ENCODE measurements around the gene SMYD4. TPM values are rescaled to one million over a fixed set of nuclear protein-coding genes. Genes with fewer than 3 reads are reported as not detected.
A peak's percentile ranks its signal among the peaks of the same experiment; 100 is the strongest.
"Not testable (repeated sequence)": the region's sequence is repeated elsewhere in the genome, so short reads cannot be mapped to it uniquely, and the experiment has no call there.

SMYD4 gene
- total RNA-seq, 1 donor from 2014 or later = 7.6 TPM

DNA sequence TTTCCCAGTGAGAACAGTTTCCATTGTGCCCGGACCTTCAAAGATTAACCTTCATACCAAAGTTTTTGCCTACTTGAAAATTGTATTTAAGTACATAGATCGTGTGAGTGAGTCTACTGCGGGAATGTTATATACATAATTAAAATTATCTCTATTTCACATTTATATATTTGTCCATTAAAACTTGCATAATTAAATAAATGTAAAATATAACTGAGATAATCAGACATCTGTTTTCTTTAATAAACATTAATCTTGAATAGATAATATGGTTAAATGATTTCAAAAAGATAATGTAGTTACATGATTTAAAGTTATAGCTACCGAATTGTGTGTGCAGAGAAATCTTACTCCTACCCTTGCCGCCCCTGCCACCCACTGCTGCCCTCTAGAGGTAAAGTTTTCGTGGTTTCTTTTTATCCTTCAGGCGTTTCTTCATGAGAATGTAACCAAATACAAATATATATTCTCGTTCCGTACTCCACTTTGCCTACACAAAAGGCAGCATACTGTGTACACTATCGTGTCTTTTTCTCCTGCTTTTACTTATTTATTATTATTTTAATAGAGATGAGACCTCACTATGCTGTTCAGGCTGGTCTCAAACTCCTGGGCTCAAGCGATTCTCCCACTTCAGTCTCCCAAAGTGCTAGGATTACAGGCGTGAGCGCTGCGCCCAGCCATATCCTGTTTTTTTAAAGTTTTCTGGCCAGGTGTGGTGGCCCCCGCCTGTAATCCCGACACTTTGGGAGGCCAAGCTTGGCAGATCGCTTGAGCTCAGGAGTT, 35.7 kb upstream of the SMYD4 start:
- H3K4me3 ChIP-seq = no peak overlapping the region
- no peaks in the 10 kb centered on the region for H3K4me1 ChIP-seq
- no peaks in the 10 kb centered on the region for H3K27me3 ChIP-seq
- H3K9me3 ChIP-seq = no peaks in the 10 kb centered on the region
- TF ChIP-seq, protein P1, sequence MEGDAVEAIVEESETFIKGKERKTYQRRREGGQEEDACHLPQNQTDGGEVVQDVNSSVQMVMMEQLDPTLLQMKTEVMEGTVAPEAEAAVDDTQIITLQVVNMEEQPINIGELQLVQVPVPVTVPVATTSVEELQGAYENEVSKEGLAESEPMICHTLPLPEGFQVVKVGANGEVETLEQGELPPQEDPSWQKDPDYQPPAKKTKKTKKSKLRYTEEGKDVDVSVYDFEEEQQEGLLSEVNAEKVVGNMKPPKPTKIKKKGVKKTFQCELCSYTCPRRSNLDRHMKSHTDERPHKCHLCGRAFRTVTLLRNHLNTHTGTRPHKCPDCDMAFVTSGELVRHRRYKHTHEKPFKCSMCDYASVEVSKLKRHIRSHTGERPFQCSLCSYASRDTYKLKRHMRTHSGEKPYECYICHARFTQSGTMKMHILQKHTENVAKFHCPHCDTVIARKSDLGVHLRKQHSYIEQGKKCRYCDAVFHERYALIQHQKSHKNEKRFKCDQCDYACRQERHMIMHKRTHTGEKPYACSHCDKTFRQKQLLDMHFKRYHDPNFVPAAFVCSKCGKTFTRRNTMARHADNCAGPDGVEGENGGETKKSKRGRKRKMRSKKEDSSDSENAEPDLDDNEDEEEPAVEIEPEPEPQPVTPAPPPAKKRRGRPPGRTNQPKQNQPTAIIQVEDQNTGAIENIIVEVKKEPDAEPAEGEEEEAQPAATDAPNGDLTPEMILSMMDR (IDR thresholded peaks at IDR 0.05) = peak; percentile 45 to 57 (median 46)
- no peak for DNase-seq (ENCODE audit: low spot score in 2 of 2)
- intact Hi-C loops (cut with DNase I) = loop anchor here (2.0 kb wide), 1 partner anchor 141 kb away; the partner anchor contains the start of gene WDR81
- H3K27ac ChIP-seq = no peak overlapping the region
- H3K36me3 ChIP-seq = peaks cover 10 to 14% of the 10 kb centered on the region in 2 donors

DNA sequence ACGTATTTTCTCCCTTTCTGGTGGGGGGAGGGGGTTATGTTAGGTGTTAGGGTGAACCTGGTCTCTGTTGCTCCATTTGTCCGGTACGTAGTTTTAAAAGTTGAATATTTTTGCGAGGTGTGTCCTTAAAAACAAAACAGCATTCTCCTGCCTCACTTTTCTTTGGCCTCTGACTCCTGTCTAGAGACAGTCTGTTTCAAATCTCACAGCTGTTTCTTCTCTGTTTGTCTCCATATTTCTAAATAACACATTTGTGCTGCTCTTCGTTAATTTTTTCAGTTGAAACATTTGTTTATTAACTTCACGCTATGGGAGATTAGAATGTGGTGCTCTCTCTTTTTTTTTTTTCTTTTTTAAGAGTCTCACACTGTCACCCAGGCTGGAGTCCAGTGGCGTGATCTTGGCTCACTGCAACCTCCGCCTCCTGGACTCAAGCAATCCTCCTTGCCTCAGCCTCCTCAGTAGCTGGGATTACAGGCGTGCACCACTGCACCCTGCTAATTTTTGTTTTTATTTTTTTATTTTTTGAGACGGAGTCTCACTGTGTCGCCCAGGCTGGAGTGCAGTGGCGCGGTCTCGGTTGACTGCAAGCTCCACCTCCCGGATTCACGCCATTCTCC, 31.8 kb upstream of the SMYD4 start:
- no peak for DNase-seq (ENCODE audit: low spot score in 2 of 2)
- Histone ChIP-seq H3K4me1 (no peaks in the 10 kb centered on the region), H3K27ac (no peak overlapping the region), H3K9me3 (no peaks in the 10 kb centered on the region), H3K27me3 (no peaks in the 10 kb centered on the region), H3K4me3 (no peak overlapping the region), H3K36me3 (peaks cover 9 to 31% of the 10 kb centered on the region in 2 donors)
- TF ChIP-seq, protein P1 (IDR thresholded peaks at IDR 0.05) = no peak
- intact Hi-C loops (cut with DNase I) = no loop called here

DNA sequence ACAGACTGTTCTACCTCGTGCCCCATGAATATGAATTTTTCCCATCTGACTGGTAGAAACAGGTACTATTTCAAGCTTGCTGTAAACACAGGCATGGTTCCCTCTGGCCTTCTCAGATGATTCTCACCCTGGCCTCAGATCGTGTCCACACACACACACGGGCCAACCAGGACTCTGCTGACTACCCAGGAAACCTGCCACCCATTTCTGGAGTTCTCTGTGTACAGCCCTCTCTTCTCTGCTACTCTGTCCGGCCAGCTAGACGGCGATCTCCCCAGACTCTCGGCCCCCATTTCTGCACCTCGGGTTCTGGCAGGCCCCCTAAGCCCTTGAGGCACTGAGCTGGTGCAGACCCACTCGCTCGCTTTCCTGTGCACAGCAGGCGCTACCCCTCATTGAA, 31.3 kb upstream of the SMYD4 start:
- no peaks in the 10 kb centered on the region for H3K9me3 ChIP-seq
- no peaks in the 10 kb centered on the region for H3K27me3 ChIP-seq
- no peaks in the 10 kb centered on the region for H3K4me1 ChIP-seq
- no peak overlapping the region for H3K27ac ChIP-seq
- TF ChIP-seq, protein P1 (IDR thresholded peaks at IDR 0.05) = no peak
- DNase-seq (ENCODE audit: low spot score in 2 of 2) = no peak
- no peak overlapping the region for H3K4me3 ChIP-seq
- peaks cover 11 to 31% of the 10 kb centered on the region in 2 donors for H3K36me3 ChIP-seq
- intact Hi-C loops (cut with DNase I) = no loop called here

DNA sequence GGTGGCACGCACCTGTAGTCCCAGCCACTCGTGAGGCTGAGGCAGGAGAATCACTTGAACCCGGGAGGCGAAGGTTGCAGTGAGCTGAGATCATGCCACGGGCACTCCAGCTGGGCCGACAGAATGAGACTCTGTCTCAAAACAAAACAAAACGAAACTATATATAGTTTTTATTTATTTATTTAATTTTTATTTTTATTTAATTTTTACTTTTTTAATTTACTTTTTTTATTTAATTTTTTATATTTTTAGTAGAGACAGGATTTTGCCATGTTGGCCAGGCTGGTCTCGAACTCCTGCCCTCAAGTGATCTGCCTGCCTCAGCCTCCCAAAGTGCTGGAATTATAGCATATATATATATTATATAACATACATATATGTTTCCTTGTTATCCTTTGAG, 26.8 kb upstream of the SMYD4 start:
- H3K27me3 ChIP-seq; H3K4me1 ChIP-seq; H3K27ac ChIP-seq; DNase-seq (ENCODE audit: low spot score in 2 of 2); intact Hi-C loops (cut with DNase I); H3K9me3 ChIP-seq; H3K4me3 ChIP-seq: not testable (repeated sequence)
- H3K36me3 ChIP-seq = peaks cover 26 to 57% of the 10 kb centered on the region in 2 donors

DNA sequence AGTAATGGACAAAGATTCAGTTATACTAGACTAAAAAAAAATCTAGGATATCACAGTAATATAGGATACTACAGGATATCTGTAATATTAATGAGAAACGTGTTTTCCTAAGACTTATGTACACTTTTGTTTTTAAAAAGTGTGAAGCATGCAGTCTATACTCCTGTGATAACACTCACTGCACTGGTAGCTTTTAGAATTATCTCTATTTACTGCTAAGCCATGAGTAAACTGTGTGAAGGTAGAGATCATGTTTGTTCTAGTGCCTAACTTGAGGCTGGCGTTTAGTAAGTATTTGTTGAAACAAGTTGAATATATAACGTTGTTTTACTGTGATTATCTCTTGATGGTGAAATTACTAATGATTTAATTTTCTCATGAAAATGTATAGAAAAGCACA, 24.0 kb upstream of the SMYD4 start:
- H3K4me3 ChIP-seq = no peak overlapping the region
- H3K4me1 ChIP-seq = no peaks in the 10 kb centered on the region
- DNase-seq (ENCODE audit: low spot score in 2 of 2) = no peak
- no peaks in the 10 kb centered on the region for H3K27me3 ChIP-seq
- intact Hi-C loops (cut with DNase I) = no loop called here
- no peak overlapping the region for H3K27ac ChIP-seq
- peaks cover 22 to 45% of the 10 kb centered on the region in 2 donors for H3K36me3 ChIP-seq
- TF ChIP-seq, protein P1 (IDR thresholded peaks at IDR 0.05) = no peak
- no peaks in the 10 kb centered on the region for H3K9me3 ChIP-seq

DNA sequence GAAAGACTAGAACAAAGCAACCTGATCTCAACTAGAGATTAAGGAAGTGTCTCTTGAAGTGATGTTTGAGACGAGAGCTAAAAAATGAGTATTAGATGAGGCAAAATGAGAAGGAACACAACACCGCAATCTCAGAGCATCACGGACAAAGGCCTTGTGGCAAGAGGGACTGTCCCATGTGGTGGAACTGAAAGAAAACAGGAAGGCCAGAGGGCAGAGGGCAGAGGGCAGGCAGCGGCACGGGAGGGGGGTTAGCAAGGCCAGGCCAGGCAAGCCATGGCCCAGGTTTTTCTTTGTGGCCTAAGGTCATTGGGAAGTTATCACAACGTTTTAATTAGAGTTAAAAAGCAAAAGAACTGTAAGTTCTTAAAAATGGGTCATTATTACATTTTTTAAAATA, 22.6 kb upstream of the SMYD4 start:
- intact Hi-C loops (cut with DNase I) = no loop called here
- TF ChIP-seq, protein P1 (IDR thresholded peaks at IDR 0.05) = no peak
- Histone ChIP-seq H3K27me3 (no peaks in the 10 kb centered on the region), H3K36me3 (peaks cover 28 to 46% of the 10 kb centered on the region in 2 donors), H3K27ac (no peak overlapping the region), H3K9me3 (no peaks in the 10 kb centered on the region), H3K4me3 (no peak overlapping the region), H3K4me1 (no peaks in the 10 kb centered on the region)
- DNase-seq (ENCODE audit: low spot score in 2 of 2) = no peak

All from ascending aorta (tissue), 2 donors.